ENCODE data around the gene FAM72C.
"Not testable (repeated sequence)": the region's sequence is repeated elsewhere in the genome, so short reads cannot be mapped to it uniquely, and the experiment has no call there.

FAM72C gene

GRCh38 chr1:143971924-143972700 is at the start of gene FAM72C:
FAM72C (minus strand) TSS chr1:143971986; CDS start chr1:143971141, 845 bp downstream.
- not testable (repeated sequence) for DNase-seq

DNA sequence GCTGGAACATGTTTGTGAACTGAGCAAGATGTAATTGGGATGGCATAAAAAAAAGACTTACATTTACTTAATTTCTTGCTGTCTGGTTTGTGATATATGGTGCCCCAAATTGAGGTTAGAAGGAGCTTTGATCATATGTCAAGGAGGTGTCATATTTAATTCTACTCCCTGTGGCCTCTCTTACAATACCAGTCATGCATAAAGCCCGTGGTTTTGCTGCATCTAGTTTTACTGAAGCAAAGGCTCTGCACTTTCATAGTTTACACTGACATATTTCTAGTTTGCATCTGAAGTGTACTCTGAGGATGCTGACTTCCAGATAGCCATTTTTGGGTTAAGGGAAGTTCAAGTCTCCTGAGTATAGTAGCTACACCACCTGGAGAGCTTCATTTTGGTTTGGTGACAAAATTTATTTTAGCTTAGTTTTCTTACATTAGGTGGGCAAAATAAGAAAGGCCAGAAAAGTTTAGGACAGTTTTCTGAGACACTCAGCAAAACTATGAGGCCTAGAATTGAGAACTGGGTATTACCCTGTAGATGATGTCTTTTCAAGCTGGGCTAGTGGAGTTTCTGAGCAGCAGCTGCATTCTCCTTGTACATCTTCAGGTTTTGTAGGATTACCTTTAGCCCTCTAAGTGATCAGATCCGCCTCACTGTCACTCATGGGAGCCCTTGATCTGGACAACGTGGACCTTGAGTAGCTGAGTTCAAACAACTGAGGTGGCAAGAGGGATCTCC is 48.4 kb upstream of the FAM72C start:
- not testable (repeated sequence) for DNase-seq

DNA sequence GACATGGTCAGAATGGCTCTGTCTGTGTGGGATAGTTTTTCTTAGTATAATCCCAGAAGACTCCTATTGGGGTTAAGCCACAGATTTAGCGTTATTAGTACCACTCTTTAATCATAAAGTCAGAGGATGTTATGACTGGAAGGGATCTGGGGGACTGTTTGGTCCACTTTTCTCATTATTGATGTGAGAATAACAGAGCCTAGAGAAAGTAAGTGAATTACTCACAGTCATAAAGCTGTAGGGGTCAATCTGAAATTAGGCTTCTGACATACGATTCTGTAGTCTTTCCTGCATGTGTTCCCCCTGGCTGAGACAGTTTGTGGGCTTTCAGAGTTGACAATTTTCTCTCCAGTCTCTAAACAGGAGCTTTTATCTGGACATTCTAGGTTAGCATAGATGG is 47.3 kb upstream of the FAM72C start:
- DNase-seq = not testable (repeated sequence)

DNA sequence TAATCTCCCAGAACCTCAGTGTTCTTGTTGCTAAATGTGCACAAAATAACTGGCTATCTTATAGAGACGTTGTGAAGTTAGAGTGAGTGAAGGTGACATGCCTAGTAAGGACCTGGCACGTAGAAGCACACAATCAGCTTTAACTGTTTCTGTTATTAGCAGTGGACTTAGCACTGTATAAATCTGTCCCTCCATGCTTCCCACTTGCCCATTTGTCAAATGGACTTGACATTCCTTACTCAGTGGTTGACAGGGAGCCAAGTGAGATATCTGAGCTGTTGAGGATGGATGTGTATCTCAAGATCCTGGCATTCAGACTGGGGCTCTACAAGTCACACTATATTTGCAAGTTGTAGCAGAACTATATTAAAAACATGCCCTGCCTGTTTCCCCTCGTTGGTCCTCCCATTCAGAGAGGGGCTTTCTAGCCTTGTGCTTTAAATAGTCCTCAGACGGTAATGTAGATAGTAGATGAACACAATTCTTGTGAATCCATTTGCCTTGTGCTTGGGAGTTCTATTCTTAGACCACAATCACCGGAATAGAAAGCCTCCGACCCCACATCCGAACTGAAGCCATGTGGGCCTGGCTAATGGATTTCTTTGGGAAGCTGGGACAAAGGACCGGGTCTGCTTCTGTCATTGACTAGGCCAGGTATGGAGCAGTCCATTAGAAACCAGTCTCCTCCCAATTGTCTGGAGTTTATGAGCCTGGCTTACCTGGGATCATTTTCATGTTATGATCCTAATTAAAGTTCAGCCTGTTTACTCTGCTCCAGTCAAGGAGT is 43.6 kb upstream of the FAM72C start:
- DNase-seq = not testable (repeated sequence)

- not testable (repeated sequence) for DNase-seq
Measured at GRCh38 chr1:144014528-144014927, 42.7 kb upstream of the FAM72C start.

DNA sequence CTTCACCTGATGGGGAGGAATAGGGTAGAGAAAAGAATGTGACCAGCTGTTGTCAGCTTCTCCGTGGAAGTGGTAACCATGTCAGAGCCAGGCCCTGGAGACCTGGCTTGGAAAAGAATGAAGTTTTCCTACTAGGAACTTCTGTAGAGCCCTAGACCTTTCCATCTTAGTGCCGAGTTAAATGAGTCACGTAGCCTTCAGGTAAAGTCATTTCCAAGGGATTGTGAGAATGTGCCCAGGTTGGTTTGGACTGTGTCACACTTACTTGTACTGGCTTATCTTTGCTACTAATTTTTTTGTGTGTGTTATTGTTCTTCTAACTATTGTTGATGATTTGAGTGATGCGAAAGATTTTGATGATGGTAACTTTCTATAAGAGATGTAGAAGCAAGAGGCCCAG is 42.3 kb upstream of the FAM72C start:
- not testable (repeated sequence) for DNase-seq

- not testable (repeated sequence) for DNase-seq
Measured at GRCh38 chr1:144012168-144012733, 40.5 kb upstream of the FAM72C start.

- DNase-seq = not testable (repeated sequence)
Measured at GRCh38 chr1:144009410-144009809, 37.6 kb upstream of the FAM72C start.

GRCh38 chr1:144004259-144004658 is 32.5 kb upstream of the FAM72C start:
- not testable (repeated sequence) for DNase-seq

- not testable (repeated sequence) for DNase-seq
Measured at GRCh38 chr1:144003306-144004029, 31.7 kb upstream of the FAM72C start.

DNA sequence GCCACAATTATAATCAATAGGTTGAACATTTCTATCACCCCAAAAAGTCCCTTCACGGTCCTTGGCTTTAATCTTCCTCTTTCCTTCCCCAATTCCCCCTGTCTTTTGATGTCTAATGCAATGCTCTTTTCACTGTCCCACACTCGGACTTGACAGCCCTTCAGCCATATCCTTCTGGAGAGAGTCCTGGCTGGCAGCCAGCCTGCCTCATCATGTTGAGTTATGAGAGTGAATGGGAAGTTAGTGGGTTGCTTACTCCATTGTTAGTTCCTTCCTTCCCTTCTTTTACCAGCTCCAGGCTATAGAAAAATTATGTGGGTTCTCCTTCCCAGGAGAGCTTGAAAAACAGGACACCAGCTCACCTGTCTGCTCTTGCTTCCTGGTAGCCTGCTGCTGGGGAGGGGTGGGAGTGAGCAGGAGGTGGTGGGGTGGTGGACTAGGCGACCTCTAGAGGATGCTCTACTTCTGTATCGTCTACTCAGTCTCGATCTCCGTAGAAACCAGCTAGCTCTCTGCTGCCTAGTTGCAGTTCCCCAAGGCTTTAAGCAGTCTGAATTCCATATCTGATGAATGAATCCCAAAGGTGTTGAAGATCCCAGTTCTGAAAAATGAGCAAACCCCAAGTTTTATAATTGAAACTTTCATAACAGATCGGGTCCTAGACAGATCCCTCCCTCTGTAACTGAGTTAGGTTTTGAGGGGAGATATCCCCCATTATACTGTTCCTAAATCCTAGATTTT is 30.5 kb upstream of the FAM72C start:
- not testable (repeated sequence) for DNase-seq

- DNase-seq = not testable (repeated sequence)
Measured at GRCh38 chr1:144001077-144001476, 29.3 kb upstream of the FAM72C start.

- DNase-seq = not testable (repeated sequence)
Measured at GRCh38 chr1:143996020-143996419, 24.2 kb upstream of the FAM72C start.

DNA sequence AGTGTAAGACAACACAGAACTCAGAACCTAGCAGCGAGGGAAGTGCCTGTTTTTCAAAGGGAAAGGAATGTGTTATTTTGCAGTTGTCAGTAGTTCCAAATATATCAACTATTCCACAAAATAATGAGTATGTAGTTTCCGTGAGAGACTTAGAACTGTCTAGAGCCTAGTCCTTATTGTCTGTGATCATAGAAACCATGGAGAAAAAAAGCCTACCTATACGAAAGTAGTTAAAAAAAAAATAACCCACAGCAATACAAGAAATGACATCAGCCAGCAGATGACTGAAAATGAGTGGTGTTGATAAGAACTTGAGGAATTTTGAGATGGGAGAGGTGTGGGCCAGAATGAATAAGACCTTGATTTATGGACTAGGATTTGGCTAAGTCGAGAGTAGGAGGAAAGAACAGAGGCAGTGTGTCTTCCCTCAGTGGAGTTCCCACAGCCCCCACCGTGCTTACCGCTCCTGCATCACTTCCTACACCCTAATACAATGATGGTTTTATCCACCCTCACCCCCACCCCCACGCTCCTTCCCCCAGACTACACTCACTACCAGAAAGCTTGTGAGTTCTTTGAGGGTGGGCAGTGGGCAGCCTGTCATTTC is 21.6 kb upstream of the FAM72C start:
- not testable (repeated sequence) for DNase-seq

DNA sequence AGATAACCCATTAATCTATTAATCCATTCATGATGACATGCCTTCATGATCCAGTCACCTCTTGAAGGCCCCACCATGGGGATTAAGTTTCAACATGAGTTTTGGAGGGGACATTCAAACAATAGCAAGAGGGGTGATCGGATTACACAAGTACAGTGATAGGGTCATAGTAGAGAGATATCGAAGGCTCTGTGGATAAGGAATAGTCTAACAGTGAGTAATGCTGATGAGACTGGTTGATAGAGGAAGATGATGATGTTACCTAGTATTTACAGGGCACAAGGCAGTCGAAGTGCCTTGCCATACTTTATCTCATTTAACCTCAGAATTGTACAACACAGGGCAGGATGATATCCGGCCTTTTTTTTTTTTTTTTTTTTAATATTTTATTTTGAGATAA is 18.9 kb upstream of the FAM72C start:
- not testable (repeated sequence) for DNase-seq

DNA sequence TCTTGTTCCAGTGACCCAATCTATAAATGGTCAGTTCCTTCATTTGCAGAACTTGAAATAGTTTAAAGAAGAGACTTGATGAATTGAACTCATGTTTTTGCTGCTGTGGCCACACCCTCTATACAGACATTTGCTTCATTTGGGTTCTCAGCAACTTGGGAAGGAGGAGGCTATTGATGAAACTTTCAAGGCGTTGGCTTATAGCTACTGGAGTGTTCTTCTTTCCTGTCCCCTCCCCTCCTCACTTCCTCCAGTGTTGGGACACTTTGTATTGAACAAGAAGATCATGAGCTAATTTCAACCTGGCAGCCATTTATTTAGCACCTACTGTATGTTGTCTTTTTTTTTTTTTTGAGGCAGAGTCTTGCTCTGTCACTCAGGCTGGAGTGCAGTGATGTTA is 17.9 kb upstream of the FAM72C start:
- not testable (repeated sequence) for DNase-seq

GRCh38 chr1:143989427-143989712 is 17.6 kb upstream of the FAM72C start:
- not testable (repeated sequence) for DNase-seq

DNA sequence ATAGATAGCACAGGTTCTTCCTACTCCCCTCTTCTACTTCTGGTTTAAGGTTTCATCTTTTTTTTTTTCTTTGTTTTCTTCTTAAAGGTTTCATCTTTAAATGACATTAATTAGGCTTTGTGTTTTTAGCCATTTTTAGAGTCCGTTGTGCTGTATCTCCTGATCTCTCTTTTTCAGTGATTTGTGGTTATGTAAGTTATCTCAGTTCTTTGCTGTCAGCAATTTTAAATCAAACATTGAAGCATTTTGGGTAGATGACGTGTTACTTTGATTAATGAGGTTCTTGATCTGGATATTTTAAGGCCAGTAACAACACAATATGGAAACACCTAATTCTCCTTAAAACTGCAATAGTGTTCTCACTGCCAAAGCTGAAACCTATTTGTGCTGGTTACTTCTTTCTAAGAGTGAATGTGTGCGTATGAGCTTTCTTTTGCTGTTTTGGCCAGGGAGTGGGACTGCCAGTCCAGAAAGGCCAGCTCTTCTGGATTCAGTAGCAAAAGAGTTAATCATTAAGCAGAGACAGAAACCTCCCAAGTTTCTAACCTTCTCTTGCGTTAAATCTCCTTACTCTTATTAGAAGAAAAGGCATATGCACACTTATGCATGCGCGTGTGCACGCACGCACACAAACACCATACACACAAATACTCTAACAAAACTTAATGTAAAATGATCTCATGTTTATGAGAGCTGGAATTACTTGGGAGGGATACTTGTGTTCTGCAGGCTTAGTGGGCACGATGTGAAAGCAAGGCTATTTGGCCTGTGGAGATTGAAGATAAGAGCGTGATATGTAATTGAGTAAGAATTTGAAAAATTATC is 17.0 kb upstream of the FAM72C start:
- DNase-seq = not testable (repeated sequence)

GRCh38 chr1:143987868-143988267 is 16.1 kb upstream of the FAM72C start:
- DNase-seq = not testable (repeated sequence)

Measured in NCI-H1105 treated with DMSO at 0.1 percent for 48 hours (cell line).